ENCODE measurements around the gene EIF2D.

Gene EIF2D

GRCh38 chr1:206556750-206557635, 55.3 kb downstream of the EIF2D start:
- TF ChIP-seq ZFX (IDR thresholded peaks at IDR 0.05) = no peak
- peak overlapping the region; percentile 62 for H3K27ac ChIP-seq

GRCh38 chr1:206556047-206556749, 56.1 kb downstream of the EIF2D start:
- no peak for TF ChIP-seq CTCF (conservative IDR thresholded peaks at IDR 0.05)
- TF ChIP-seq ZFX (IDR thresholded peaks at IDR 0.05) = no peak
- no peak overlapping the region; the same call in 1 of the 2 replicates for H3K27ac ChIP-seq

- no peak overlapping the region for H3K27ac ChIP-seq
- TF ChIP-seq ZFX (IDR thresholded peaks at IDR 0.05) = no peak
- no peak for TF ChIP-seq CTCF (conservative IDR thresholded peaks at IDR 0.05)
These were observed 56.8 kb downstream of the EIF2D start for GRCh38 chr1:206555473-206555935.

- no peak for TF ChIP-seq CTCF (conservative IDR thresholded peaks at IDR 0.05)
- TF ChIP-seq ZFX (IDR thresholded peaks at IDR 0.05) = no peak
- no peak overlapping the region for H3K27ac ChIP-seq
These were observed 57.4 kb downstream of the EIF2D start for GRCh38 chr1:206554701-206555472.

GRCh38 chr1:206554211-206554610, 58.1 kb downstream of the EIF2D start:
- H3K27ac ChIP-seq = no peak overlapping the region
- no peak for TF ChIP-seq ZFX (IDR thresholded peaks at IDR 0.05)
- no peak for TF ChIP-seq CTCF (conservative IDR thresholded peaks at IDR 0.05)

- TF ChIP-seq CTCF (conservative IDR thresholded peaks at IDR 0.05) (no peak), ZFX (IDR thresholded peaks at IDR 0.05) (no peak)
- no peak overlapping the region for H3K27ac ChIP-seq
These were observed 60.3 kb downstream of the EIF2D start for GRCh38 chr1:206551986-206552326.

- TF ChIP-seq CTCF (conservative IDR thresholded peaks at IDR 0.05) (no peak), ZFX (IDR thresholded peaks at IDR 0.05) (no peak)
- H3K27ac ChIP-seq = no peak overlapping the region
These were observed 60.8 kb downstream of the EIF2D start for GRCh38 chr1:206551296-206551985.

All from C4-2B (cell line).